GM23338 (cell line): ENCODE results near the gene TRIM61. TPM values are rescaled to one million over a fixed set of nuclear protein-coding genes. Genes with fewer than 3 reads are reported as not detected.

Experiments used
- ATAC-seq: fragments of 200-7000 bp; cut with Tn5 transposase; 3 replicates; pipeline ENCODE4 v1.9.1; 2020
- DNase-seq: peaks from one replicate; pipeline ENCODE4 v3.0.0-alpha.2; 2015; ENCODE audit warnings: low spot score
- H2AFZ ChIP-seq: fragments of 200-600 bp; sonication (generic); 2 replicates; pipeline ENCODE4 v1.8.0; 2016; ENCODE audit warnings: antibody characterized with exemption, mild to moderate bottlenecking, moderate library complexity
- H3F3A ChIP-seq: fragments of 200-600 bp; sonication (generic); replicated peaks from 2 replicates; pipeline ENCODE4 v1.8.0; 2017; ENCODE audit warnings: antibody characterized with exemption, mixed run types, low read depth
- H3K27ac ChIP-seq: fragments of 200-600 bp; sonication (generic); 2 replicates; pipeline ENCODE4 v1.6.1; 2016; ENCODE audit warnings: low read depth
- H3K27me3 ChIP-seq: fragments of 200-600 bp; sonication (generic); 2 replicates; pipeline ENCODE4 v1.8.0; 2016; ENCODE audit warnings: mild to moderate bottlenecking, mixed run types, moderate library complexity; ENCODE audit not compliant: insufficient read depth
- H3K36me3 ChIP-seq: fragments of 200-600 bp; sonication (generic); 2 replicates; pipeline ENCODE4 v1.8.0; 2016; ENCODE audit warnings: mild to moderate bottlenecking; ENCODE audit not compliant: insufficient read depth
- H3K4me1 ChIP-seq: fragments of 200-600 bp; sonication (generic); 2 replicates; pipeline ENCODE4 v1.8.0; 2016; ENCODE audit warnings: mild to moderate bottlenecking, moderate library complexity; ENCODE audit not compliant: insufficient read depth
- H3K4me2 ChIP-seq: fragments of 200-600 bp; sonication (generic); 2 replicates; pipeline ENCODE4 v1.7.1; 2017; ENCODE audit warnings: mixed run types
- H3K4me3 ChIP-seq: fragments of 200-600 bp; sonication (generic); 2 replicates; pipeline ENCODE4 v1.6.1; 2016; ENCODE audit warnings: mixed run types
- H3K79me2 ChIP-seq: fragments of 200-600 bp; sonication (generic); replicated peaks from 2 replicates; pipeline ENCODE4 v1.8.0; 2017; ENCODE audit warnings: mild to moderate bottlenecking; ENCODE audit not compliant: insufficient read depth
- H3K9me2 ChIP-seq: fragments of 200-600 bp; sonication (generic); 2 replicates; pipeline ENCODE4 v1.8.0; 2017; ENCODE audit not compliant: insufficient read depth
- H4K20me1 ChIP-seq: fragments of 200-600 bp; sonication (generic); replicated peaks from 2 replicates; pipeline ENCODE4 v1.8.0; 2017; ENCODE audit warnings: mild to moderate bottlenecking; ENCODE audit not compliant: insufficient read depth
- H3K27ac Mint-ChIP-seq: 2 replicates; pipeline ENCODE4 v1.8.0; 2020; ENCODE audit warnings: inconsistent platforms, mild to moderate bottlenecking, moderate library complexity, mixed read lengths
- H3K27me3 Mint-ChIP-seq: 3 replicates; pipeline ENCODE4 v1.8.0; 2022; ENCODE audit warnings: low read depth, mild to moderate bottlenecking, moderate library complexity, mixed read lengths, inconsistent platforms; ENCODE audit not compliant: insufficient read depth, poor library complexity
- H3K36me3 Mint-ChIP-seq: 3 replicates; pipeline ENCODE4 v1.8.0; 2021; ENCODE audit warnings: low read depth, mild to moderate bottlenecking, inconsistent platforms, moderate library complexity, mixed read lengths
- H3K4me1 Mint-ChIP-seq: 3 replicates; pipeline ENCODE4 v1.8.0; 2020; ENCODE audit warnings: mild to moderate bottlenecking, inconsistent platforms, mixed read lengths
- H3K4me3 Mint-ChIP-seq: 3 replicates; pipeline ENCODE4 v1.8.0; 2021; ENCODE audit warnings: moderate library complexity, mild to moderate bottlenecking, inconsistent platforms, mixed read lengths
- H3K9me3 Mint-ChIP-seq: 3 replicates; pipeline ENCODE4 v1.8.0; 2020; ENCODE audit warnings: moderate library complexity, mild to moderate bottlenecking, inconsistent platforms, mixed read lengths
- JUNB ChIP-seq: IDR thresholded peaks from one replicate; pipeline ENCODE4 v1.6.1; 2016; ENCODE audit warnings: antibody characterized with exemption; ENCODE audit not compliant: unreplicated experiment
- NANOG ChIP-seq: IDR thresholded peaks from 2 replicates; pipeline ENCODE4 v1.6.1; 2016; ENCODE audit warnings: antibody characterized with exemption, borderline replicate concordance
- STAT1 ChIP-seq: IDR thresholded peaks from one replicate; pipeline ENCODE4 v1.6.1; 2016; ENCODE audit warnings: antibody characterized with exemption; ENCODE audit not compliant: unreplicated experiment
- ZNF114 ChIP-seq: fragments of 250-450 bp; sonication (Bioruptor Pico); IDR thresholded peaks from 2 replicates; pipeline ENCODE4 v1.5.0; 2020; ENCODE audit warnings: mild to moderate bottlenecking, moderate library complexity
- polyA plus RNA-seq: library from polyadenylated mRNA; unstranded; fragments of >200 nt; fragmentation: Nextera tagmentation; extraction: Ambion mirVana; gene quantifications from 2 replicates; pipeline ENCODE4 v1.2.1, GENCODE V29; 2016
- total RNA-seq: library from RNA; depleted of rRNA; stranded (reverse); fragments of >200 nt; shearing (Covaris generic); gene quantifications from 2 replicates; pipeline ENCODE4 v1.2.3, GENCODE V29; 2014
- TF ChIP-seq, protein P1 (sequence below): IDR thresholded peaks from one replicate; pipeline ENCODE4 v1.6.1; 2018; ENCODE audit warnings: antibody characterized with exemption; ENCODE audit not compliant: unreplicated experiment
- TF ChIP-seq, protein P2 (sequence below): fragments of 250-450 bp; sonication (Bioruptor Pico); IDR thresholded peaks from 2 replicates; pipeline ENCODE4 v1.5.0; 2020; ENCODE audit warnings: mild to moderate bottlenecking, moderate library complexity

The TRIM61 gene
- total and polyA plus RNA-seq, 2 experiments from 2014 or later = 0.38 TPM; not detected in 1

DNA sequence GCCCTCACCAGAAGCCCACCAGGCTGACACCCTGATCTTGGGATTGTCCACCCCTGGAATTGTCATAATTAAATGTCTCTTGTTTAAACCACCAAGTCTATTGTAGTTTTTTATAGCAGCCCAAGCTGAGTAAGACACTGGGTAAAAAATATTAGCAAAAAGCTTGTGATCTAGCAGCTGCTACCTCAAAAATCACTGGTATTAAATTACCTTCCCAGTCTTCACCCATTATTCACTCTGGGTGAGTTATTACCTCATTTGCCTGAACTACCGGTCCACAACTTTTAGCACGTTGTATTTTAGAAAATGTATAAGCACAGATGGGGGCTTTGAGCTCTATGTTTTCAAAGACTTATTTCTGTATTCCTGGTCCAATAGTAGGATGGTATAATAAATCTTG lies 12.0 kb upstream of the TRIM61 start:
- Mint-ChIP-seq H3K36me3 (no peaks in the 10 kb centered on the region), H3K27ac (no peak overlapping the region), H3K27me3 (no peaks in the 10 kb centered on the region), H3K4me3 (no peak overlapping the region), H3K4me1 (no peaks in the 10 kb centered on the region), H3K9me3 (no peaks in the 10 kb centered on the region)
- H3K9me2 ChIP-seq = no peaks in the 10 kb centered on the region
- H4K20me1 ChIP-seq = no peaks in the 10 kb centered on the region
- no peaks in the 10 kb centered on the region for H3K36me3 ChIP-seq
- no peak overlapping the region for H3K4me2 ChIP-seq
- H3K4me3 ChIP-seq = no peak overlapping the region
- TF ChIP-seq, protein P1, sequence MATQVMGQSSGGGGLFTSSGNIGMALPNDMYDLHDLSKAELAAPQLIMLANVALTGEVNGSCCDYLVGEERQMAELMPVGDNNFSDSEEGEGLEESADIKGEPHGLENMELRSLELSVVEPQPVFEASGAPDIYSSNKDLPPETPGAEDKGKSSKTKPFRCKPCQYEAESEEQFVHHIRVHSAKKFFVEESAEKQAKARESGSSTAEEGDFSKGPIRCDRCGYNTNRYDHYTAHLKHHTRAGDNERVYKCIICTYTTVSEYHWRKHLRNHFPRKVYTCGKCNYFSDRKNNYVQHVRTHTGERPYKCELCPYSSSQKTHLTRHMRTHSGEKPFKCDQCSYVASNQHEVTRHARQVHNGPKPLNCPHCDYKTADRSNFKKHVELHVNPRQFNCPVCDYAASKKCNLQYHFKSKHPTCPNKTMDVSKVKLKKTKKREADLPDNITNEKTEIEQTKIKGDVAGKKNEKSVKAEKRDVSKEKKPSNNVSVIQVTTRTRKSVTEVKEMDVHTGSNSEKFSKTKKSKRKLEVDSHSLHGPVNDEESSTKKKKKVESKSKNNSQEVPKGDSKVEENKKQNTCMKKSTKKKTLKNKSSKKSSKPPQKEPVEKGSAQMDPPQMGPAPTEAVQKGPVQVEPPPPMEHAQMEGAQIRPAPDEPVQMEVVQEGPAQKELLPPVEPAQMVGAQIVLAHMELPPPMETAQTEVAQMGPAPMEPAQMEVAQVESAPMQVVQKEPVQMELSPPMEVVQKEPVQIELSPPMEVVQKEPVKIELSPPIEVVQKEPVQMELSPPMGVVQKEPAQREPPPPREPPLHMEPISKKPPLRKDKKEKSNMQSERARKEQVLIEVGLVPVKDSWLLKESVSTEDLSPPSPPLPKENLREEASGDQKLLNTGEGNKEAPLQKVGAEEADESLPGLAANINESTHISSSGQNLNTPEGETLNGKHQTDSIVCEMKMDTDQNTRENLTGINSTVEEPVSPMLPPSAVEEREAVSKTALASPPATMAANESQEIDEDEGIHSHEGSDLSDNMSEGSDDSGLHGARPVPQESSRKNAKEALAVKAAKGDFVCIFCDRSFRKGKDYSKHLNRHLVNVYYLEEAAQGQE = no peak
- TF ChIP-seq NANOG (no peak), ZNF114 (no peak), STAT1 (no peak), JUNB (no peak)
- TF ChIP-seq, protein P2, sequence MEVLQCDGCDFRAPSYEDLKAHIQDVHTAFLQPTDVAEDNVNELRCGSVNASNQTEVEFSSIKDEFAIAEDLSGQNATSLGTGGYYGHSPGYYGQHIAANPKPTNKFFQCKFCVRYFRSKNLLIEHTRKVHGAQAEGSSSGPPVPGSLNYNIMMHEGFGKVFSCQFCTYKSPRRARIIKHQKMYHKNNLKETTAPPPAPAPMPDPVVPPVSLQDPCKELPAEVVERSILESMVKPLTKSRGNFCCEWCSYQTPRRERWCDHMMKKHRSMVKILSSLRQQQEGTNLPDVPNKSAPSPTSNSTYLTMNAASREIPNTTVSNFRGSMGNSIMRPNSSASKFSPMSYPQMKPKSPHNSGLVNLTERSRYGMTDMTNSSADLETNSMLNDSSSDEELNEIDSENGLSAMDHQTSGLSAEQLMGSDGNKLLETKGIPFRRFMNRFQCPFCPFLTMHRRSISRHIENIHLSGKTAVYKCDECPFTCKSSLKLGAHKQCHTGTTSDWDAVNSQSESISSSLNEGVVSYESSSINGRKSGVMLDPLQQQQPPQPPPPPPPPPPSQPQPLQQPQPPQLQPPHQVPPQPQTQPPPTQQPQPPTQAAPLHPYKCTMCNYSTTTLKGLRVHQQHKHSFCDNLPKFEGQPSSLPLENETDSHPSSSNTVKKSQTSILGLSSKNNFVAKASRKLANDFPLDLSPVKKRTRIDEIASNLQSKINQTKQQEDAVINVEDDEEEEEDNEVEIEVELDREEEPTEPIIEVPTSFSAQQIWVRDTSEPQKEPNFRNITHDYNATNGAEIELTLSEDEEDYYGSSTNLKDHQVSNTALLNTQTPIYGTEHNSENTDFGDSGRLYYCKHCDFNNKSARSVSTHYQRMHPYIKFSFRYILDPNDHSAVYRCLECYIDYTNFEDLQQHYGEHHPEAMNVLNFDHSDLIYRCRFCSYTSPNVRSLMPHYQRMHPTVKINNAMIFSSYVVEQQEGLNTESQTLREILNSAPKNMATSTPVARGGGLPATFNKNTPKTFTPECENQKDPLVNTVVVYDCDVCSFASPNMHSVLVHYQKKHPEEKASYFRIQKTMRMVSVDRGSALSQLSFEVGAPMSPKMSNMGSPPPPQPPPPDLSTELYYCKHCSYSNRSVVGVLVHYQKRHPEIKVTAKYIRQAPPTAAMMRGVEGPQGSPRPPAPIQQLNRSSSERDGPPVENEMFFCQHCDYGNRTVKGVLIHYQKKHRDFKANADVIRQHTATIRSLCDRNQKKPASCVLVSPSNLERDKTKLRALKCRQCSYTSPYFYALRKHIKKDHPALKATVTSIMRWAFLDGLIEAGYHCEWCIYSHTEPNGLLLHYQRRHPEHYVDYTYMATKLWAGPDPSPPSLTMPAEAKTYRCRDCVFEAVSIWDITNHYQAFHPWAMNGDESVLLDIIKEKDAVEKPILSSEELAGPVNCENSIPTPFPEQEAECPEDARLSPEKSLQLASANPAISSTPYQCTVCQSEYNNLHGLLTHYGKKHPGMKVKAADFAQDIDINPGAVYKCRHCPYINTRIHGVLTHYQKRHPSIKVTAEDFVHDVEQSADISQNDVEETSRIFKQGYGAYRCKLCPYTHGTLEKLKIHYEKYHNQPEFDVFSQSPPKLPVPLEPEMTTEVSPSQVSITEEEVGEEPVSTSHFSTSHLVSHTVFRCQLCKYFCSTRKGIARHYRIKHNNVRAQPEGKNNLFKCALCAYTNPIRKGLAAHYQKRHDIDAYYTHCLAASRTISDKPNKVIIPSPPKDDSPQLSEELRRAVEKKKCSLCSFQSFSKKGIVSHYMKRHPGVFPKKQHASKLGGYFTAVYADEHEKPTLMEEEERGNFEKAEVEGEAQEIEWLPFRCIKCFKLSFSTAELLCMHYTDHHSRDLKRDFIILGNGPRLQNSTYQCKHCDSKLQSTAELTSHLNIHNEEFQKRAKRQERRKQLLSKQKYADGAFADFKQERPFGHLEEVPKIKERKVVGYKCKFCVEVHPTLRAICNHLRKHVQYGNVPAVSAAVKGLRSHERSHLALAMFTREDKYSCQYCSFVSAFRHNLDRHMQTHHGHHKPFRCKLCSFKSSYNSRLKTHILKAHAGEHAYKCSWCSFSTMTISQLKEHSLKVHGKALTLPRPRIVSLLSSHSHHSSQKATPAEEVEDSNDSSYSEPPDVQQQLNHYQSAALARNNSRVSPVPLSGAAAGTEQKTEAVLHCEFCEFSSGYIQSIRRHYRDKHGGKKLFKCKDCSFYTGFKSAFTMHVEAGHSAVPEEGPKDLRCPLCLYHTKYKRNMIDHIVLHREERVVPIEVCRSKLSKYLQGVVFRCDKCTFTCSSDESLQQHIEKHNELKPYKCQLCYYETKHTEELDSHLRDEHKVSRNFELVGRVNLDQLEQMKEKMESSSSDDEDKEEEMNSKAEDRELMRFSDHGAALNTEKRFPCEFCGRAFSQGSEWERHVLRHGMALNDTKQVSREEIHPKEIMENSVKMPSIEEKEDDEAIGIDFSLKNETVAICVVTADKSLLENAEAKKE = no peak
- H3K27me3 ChIP-seq = no peaks in the 10 kb centered on the region
- H3K79me2 ChIP-seq = no peaks in the 10 kb centered on the region
- no peak overlapping the region for H3K27ac ChIP-seq
- no peaks in the 10 kb centered on the region for H3F3A ChIP-seq
- no peak overlapping the region for H2AFZ ChIP-seq
- H3K4me1 ChIP-seq = no peaks in the 10 kb centered on the region
- ATAC-seq = no peak
- DNase-seq = no peak
